Right lobe of liver (tissue), 4 donors: Measurements from ENCODE around the gene WDR45B.

Experiments
- CTCF ChIP-seq, 4 donors: fragments of 200-600 bp in 3 of 4; fragments of 450-650 bp in 1 of 4; IDR thresholded peaks; one replicate each; pipeline versions ENCODE4 v1.5.1 to v1.8.0; 2016 to 2022; ENCODE audit warnings: antibody characterized with exemption in 4 of 4, mild to moderate bottlenecking in 2 of 4
- POLR2A ChIP-seq: fragments of 450-650 bp; IDR thresholded peaks from one replicate; pipeline ENCODE4 v1.6.1; 2017; ENCODE audit warnings: antibody characterized with exemption, mild to moderate bottlenecking
- donor health status: DM: no; HTN: no; CAD: no.
- donor health status: DM: no; HTN: no; CAD: no.
- donor health status: DM: no; HTN: yes; CAD: no.

GRCh38 chr17:82570277-82570676 lies 78.0 kb downstream of the WDR45B start:
- no peak for TF ChIP-seq CTCF (IDR thresholded peaks at IDR 0.05)
- TF ChIP-seq POLR2A: no peak
